K562 (cell line): ENCODE results near the gene CDCA4. TPM values are rescaled to one million over a fixed set of nuclear protein-coding genes. Genes with fewer than 3 reads are reported as not detected.
A peak's percentile ranks its signal among the peaks of the same experiment; 100 is the strongest.

Source experiments
- BMI1 ChIP-seq: fragments of 150-350 bp; IDR thresholded peaks from 2 replicates; pipeline ENCODE4 v1.6.1; 2014; ENCODE audit warnings: low read length
- CHD4 ChIP-seq: fragments of 200-600 bp; sonication (generic); IDR thresholded peaks from 3 replicates; pipeline ENCODE4 v1.6.1; 2012; ENCODE audit warnings: low read depth, mild to moderate bottlenecking, mixed read lengths, low read length, inconsistent platforms; ENCODE audit not compliant: insufficient read depth, insufficient replicate concordance, poor library complexity, severe bottlenecking
- CREM ChIP-seq: IDR thresholded peaks from 2 replicates; pipeline ENCODE4 v1.6.1; 2014; ENCODE audit warnings: antibody characterized with exemption, low read depth
- E2F4 ChIP-seq: sonication (generic); formaldehyde crosslinking; IDR thresholded peaks from 2 replicates; pipeline ENCODE4 v1.8.0; 2022; ENCODE audit warnings: mild to moderate bottlenecking, low read depth, missing genetic modification reagents
- GTF2B ChIP-seq: IDR thresholded peaks from 2 replicates; pipeline ENCODE4 v1.6.1; 2011; ENCODE audit not compliant: insufficient read length; ENCODE audit errors: extremely low read depth
- HMBOX1 ChIP-seq: sonication (generic); IDR thresholded peaks from 2 replicates; pipeline ENCODE4 v1.6.1; 2016
- IFI16 ChIP-seq: fragments of 250-450 bp; sonication (Bioruptor Pico); IDR thresholded peaks from 2 replicates; pipeline ENCODE4 v2.1.2; 2022; ENCODE audit warnings: mild to moderate bottlenecking, inconsistent platforms
- LCOR ChIP-seq: sonication (generic); formaldehyde crosslinking; IDR thresholded peaks from 2 replicates; pipeline ENCODE4 v1.8.0; 2022; ENCODE audit warnings: mild to moderate bottlenecking, missing genetic modification reagents
- MAZ ChIP-seq, 2 experiments: fragments of 450-650 bp in 1 of 2; sonication (generic) in 1 of 2; formaldehyde crosslinking; IDR thresholded peaks in 1 of 2; conservative IDR thresholded peaks in 1 of 2; 2 replicates each; pipeline versions ENCODE4 v1.4.0 to v1.5.0; 2020; ENCODE audit warnings: mild to moderate bottlenecking in 1 of 2, missing genetic modification reagents in 1 of 2
- MTA2 ChIP-seq: fragments of 450-650 bp; IDR thresholded peaks from 2 replicates; pipeline ENCODE4 v1.6.1; 2016; ENCODE audit warnings: low read depth
- NFATC3 ChIP-seq: fragments of 450-650 bp; IDR thresholded peaks from 2 replicates; pipeline ENCODE4 v1.6.1; 2017; ENCODE audit warnings: mild to moderate bottlenecking
- NR2C2 ChIP-seq, 2 experiments: fragments of 200-800 bp in 1 of 2; sonication (Bioruptor generic) in 1 of 2; sonication (generic) in 1 of 2; formaldehyde crosslinking in 1 of 2; IDR thresholded peaks; 2 replicates each; pipeline versions ENCODE4 v1.6.1 to v1.8.0; 2016 to 2022; ENCODE audit warnings: mild to moderate bottlenecking in 1 of 2, missing compliant biosample characterization in 1 of 2, missing genetic modification characterization in 1 of 2, missing genetic modification reagents in 1 of 2
- RAD51 ChIP-seq: fragments of 450-650 bp; IDR thresholded peaks from 2 replicates; pipeline ENCODE4 v1.7.1; 2016; ENCODE audit warnings: low read depth, mild to moderate bottlenecking, borderline replicate concordance
- RBFOX2 ChIP-seq: fragments of 200-400 bp; formaldehyde crosslinking; IDR thresholded peaks from 2 replicates; pipeline ENCODE4 v1.6.1; 2017; ENCODE audit warnings: low read depth, mild to moderate bottlenecking, low read length, moderate library complexity
- RBM22 ChIP-seq: fragments of 200-400 bp; formaldehyde crosslinking; IDR thresholded peaks from 2 replicates; pipeline ENCODE4 v1.6.1; 2018; ENCODE audit warnings: low read length, low read depth; ENCODE audit not compliant: poor library complexity, severe bottlenecking
- RBM25 ChIP-seq: fragments of 200-400 bp; formaldehyde crosslinking; IDR thresholded peaks from 2 replicates; pipeline ENCODE4 v1.6.1; 2018; ENCODE audit warnings: low read length, low read depth, moderate library complexity; ENCODE audit not compliant: severe bottlenecking
- SFPQ ChIP-seq: fragments of 200-400 bp; formaldehyde crosslinking; IDR thresholded peaks from 2 replicates; pipeline ENCODE4 v1.6.1; 2017; ENCODE audit warnings: mild to moderate bottlenecking, low read depth, low read length, moderate library complexity
- TCF7 ChIP-seq: sonication (generic); IDR thresholded peaks from 2 replicates; pipeline ENCODE4 v1.6.1; 2016; ENCODE audit warnings: antibody characterized with exemption, borderline replicate concordance
- U2AF1 ChIP-seq: fragments of 200-400 bp; formaldehyde crosslinking; optimal IDR thresholded peaks from 2 replicates; pipeline ENCODE3; 2017; ENCODE audit warnings: mild to moderate bottlenecking, low read depth, low read length, moderate library complexity
- ZBTB1 ChIP-seq: sonication (generic); formaldehyde crosslinking; IDR thresholded peaks from 2 replicates; pipeline ENCODE4 v1.8.1; 2023; ENCODE audit warnings: missing genetic modification reagents, low read depth, mild to moderate bottlenecking, borderline replicate concordance
- ZFPM2 ChIP-seq: fragments of 250-450 bp; sonication (Bioruptor Pico); IDR thresholded peaks from 2 replicates; pipeline ENCODE4 v1.5.1; 2022; ENCODE audit warnings: mild to moderate bottlenecking
- ZNF41 ChIP-seq: fragments of 250-450 bp; sonication (Bioruptor Pico); conservative IDR thresholded peaks from 2 replicates; pipeline ENCODE4 v1.4.0; 2020; ENCODE audit warnings: mild to moderate bottlenecking
- ZNF584 ChIP-seq: fragments of 200-800 bp; sonication (Bioruptor generic); IDR thresholded peaks from 2 replicates; pipeline ENCODE4 v1.6.1; 2016; ENCODE audit warnings: low read depth, mild to moderate bottlenecking, missing genetic modification characterization, missing compliant biosample characterization
- polyA plus RNA-seq, 8 experiments: library from polyadenylated mRNA; depleted of rRNA in 4 of 8; stranded (reverse) in 5 of 8; unstranded in 3 of 8; fragments of >200 nt; fragmentation: Nextera tagmentation in 2 of 8; fragmentation: Illumina TruSeq in 1 of 8; extraction: Ambion mirVana in 2 of 8; extraction: Trizol in 1 of 8; gene quantifications; 2 replicates each; pipeline versions ENCODE4 v1.2.1 to v1.2.3, GENCODE V29; 2011 to 2014; ENCODE audit warnings: inconsistent platforms in 1 of 8, missing spikeins in 1 of 8
- total RNA-seq, 7 experiments: library from RNA; depleted of rRNA in 6 of 7; stranded (reverse); fragments of >200 nt in 6 of 7; fragmentation: Illumina TruSeq in 2 of 7; extraction: Trizol in 2 of 7; gene quantifications; 2 replicates each; pipeline versions ENCODE4 v1.2.1 to v1.2.3, GENCODE V29; 2011 to 2021; ENCODE audit warnings: low replicate concordance in 1 of 7

CDCA4 gene
- total and polyA plus RNA-seq, 9 of the 15 experiments (the other 6 are each of a cell fraction or from before 2014, with no cell fraction given): 6.6 to 44.2 (median 23.0) TPM

GRCh38 chr14:105020815-105021655 lies at the start of gene CDCA4 (continued):
- TF ChIP-seq HMBOX1 (no peak), ZNF41 (CRISPR knock-in tag) (no peak), RAD51 (peak; percentile 60; the same call in 1 of the 2 replicates), RBM22 (no peak), NR2C2 (CRISPR knock-in tag; IDR thresholded peaks at IDR 0.05) (no peak), NR2C2 (tag; IDR thresholded peaks at IDR 0.05) (peak; percentile 35; the same call in 1 of the 2 replicates), ZBTB1 (CRISPR knock-in tag) (no peak), RBM25 (peak; percentile 90), CREM (peak; percentile 48; the same call in 1 of the 2 replicates), ZFPM2 (CRISPR knock-in tag) (no peak), U2AF1 (peak; percentile 30), ZNF584 (CRISPR knock-in tag) (no peak), MAZ (CRISPR knock-in tag; conservative IDR thresholded peaks at IDR 0.05 in 1 of 2, IDR thresholded peaks at IDR 0.05 in 1 of 2) (peak in 1 of 2 experiments; percentile 64), TCF7 (no peak), BMI1 (no peak), LCOR (CRISPR knock-in tag) (no peak), E2F4 (CRISPR knock-in tag) (peak; percentile 85), SFPQ (no peak), NFATC3 (no peak), RBFOX2 (peak; percentile 95), CHD4 (no peak), IFI16 (CRISPR knock-in tag) (no peak), GTF2B (no peak), MTA2 (no peak)
